Measurements from ENCODE around the gene ERC2.

The ERC2 gene

GRCh38 chr3:56365905-56366640 lies 102.2 kb downstream of the ERC2 start:
- DNase-seq = no peak

- DNase-seq = no peak
Measured at GRCh38 chr3:56364665-56365064, 103.6 kb downstream of the ERC2 start.

GRCh38 chr3:56363720-56364119 lies 104.5 kb downstream of the ERC2 start:
- DNase-seq = no peak

DNA sequence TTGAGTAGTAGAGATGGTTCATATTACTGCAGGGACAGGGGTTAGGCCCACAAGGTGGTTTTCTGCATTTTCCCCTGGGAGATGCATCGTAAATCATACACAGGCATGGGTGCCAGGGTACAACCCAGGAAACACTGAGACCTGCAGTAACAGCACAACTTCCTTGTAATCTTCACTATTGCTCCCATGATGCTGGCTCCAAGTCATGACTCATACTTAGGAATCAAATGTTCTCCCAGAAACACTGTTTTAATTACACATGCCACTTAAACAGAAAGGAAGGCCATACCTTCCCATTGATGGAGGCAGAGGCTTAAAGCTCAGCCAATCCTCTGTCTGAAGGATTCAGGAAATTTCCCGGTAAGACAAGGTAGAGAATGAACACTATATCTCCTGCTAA lies 106.5 kb downstream of the ERC2 start:
- DNase-seq = no peak

DNA sequence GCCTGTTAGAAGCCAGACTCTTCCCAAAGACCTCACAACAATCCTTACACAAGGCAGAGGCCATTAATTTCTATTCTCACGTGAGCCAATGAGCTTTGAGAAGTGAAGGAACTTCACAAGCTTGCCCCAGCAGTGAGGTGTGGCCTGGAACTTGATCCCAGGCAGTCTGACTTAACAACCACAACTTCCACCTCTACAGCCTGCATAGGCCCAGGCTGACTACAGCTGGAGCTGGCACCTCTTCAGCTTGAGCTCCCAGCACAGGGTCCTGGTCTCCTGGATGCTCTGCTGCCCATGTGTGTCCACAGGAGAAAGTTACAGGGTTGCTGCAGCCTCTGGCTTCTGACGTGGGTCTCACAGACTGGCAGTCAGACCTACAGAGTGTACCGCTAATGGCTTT lies 111.0 kb downstream of the ERC2 start:
- no peak for DNase-seq

DNA sequence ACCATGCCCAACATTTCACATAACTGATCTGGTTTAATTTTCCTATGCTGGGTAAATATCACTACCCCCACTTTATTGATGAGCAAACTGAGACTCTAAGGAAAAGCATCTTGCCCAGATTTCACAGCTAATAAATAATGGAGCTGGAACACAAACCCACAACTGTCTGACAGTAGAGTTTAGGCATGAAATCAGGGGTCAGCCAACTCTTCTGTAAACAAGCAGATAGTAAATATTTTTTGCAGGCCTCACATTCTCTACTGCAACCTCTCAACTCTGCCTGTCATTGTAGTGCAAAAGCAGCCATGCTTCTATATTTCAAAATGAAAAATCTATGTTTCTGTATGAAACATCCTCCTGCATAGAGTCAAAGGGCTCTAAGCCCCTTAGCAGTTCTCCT lies 111.5 kb downstream of the ERC2 start:
- DNase-seq = no peak

DNA sequence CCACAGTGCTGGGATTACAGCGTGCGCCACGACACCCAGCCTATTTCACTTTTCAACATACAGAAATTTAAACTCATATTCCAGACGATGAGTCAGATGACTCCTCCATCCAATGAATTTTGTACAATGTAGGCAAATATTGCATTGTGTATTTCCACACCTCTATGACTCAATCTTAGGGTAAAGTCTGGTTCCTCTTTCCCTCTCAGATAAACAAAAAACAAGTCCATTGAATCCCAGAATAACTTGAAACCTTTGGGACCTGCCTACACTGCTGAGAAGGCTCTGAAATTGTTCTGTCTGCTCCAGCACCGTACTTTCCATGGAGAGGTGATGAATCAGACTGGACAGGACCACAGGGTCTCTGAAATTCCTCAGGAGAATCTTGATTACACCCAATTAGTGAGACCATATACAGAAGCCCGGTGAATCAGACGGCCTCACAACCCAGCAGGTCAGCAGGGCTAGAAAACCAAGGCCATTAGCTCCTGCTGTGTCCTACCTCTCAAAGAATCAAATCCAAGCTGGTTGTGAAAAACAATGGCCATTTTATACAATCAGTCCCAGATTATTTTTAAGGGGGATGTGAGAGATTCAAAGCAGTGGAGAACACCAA lies 112.6 kb downstream of the ERC2 start:
- no peak for DNase-seq

- no peak for DNase-seq
Measured at GRCh38 chr3:56351537-56351936, 116.7 kb downstream of the ERC2 start.

DNA sequence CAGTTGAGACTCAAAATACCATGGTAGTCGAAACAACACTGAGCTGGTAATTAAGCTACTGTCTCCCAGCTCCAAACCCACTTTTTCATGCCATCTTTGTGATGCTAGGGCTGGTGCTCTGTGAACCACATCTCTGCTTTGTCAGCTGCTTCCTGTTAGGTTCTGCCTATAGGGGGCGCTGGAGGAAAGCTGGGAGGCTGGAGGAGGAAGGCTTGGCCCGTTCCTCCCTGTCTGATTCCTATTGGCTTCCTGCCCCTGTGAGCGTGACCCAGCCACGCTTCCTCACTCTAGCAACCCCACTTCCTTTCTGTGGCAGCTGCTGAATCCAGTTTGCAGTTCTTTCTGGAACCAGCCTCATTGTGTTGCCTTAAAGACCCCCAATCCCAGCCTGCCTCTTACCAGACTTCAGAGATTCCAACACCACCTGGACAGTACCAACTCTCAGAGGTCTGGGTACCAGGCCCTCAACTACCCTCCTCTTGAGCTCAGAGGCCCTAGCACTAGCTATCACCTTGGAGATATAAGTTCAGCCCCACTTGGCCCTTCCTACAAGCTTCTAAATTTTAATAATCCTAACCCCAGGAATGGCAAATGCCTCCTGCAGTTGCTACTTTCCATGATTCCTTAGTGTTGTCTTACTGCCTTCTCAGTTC lies 120.9 kb downstream of the ERC2 start:
- DNase-seq = peak; percentile 3

- no peak for DNase-seq
Measured at GRCh38 chr3:56342475-56342874, 125.8 kb downstream of the ERC2 start.

DNA sequence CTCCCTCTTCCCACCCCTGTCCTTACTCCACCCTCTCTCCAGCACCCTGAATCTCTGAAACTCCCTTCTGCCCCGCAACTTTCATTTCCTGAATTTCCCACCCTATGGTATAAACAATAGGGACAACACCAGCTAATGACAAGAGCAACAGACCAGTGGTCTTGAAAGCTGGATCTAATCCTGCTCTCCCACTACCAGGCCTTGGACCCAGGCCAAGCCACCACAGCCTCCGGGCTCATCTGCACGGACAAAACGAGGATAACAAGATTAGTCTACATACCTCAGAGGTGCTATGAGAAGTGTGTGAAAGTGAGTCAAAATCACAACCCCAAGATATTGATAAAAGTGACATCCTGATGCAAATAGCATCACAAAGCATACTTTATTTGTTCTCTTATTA lies 128.6 kb downstream of the ERC2 start:
- DNase-seq = no peak

DNA sequence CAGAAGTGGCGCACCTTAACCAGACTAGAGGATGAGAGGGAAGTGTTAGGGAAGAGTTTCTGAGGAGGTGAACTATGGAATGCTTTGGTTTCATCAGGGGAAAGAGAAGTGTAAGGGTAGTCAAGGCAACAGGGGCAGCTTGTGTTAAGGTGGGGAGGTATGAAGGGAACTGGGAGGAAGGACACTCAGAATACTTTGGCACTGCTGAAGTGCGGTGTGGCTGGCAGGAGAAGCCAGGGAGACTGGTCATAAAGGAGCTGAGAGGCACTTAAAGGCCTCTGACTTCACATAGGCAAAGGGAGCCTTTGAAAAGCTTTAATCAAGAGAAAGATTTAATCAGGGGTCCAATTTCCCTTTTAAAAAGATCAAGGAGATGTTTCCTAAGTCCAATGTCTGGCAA lies 129.0 kb downstream of the ERC2 start:
- no peak for DNase-seq

GRCh38 chr3:56336023-56336422 lies 132.2 kb downstream of the ERC2 start:
- DNase-seq = no peak

DNA sequence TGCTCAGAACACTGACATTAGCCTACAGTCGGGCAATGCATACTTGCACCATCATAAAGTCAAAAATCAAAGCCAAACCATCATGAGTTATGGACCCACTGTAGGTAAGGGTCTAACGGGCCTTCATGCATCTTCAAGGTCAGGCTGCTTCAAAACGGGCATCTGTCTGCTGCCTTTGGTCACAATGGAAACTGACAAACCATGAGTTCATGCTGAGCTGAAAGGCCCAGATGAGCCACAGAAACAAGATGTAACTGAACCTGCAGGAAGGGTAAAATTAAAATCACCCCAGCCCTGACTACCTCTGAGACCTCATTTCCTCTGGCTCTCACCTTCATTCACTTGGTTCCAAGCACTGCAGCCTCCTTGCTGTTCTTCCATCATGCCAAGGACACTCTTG lies 143.8 kb downstream of the ERC2 start:
- DNase-seq = no peak

- DNase-seq = no peak
Measured at GRCh38 chr3:56323986-56324420, 144.3 kb downstream of the ERC2 start.

GRCh38 chr3:56322862-56323261 lies 145.4 kb downstream of the ERC2 start:
- DNase-seq = no peak

GRCh38 chr3:56321892-56322291 lies 146.4 kb downstream of the ERC2 start:
- no peak for DNase-seq

DNA sequence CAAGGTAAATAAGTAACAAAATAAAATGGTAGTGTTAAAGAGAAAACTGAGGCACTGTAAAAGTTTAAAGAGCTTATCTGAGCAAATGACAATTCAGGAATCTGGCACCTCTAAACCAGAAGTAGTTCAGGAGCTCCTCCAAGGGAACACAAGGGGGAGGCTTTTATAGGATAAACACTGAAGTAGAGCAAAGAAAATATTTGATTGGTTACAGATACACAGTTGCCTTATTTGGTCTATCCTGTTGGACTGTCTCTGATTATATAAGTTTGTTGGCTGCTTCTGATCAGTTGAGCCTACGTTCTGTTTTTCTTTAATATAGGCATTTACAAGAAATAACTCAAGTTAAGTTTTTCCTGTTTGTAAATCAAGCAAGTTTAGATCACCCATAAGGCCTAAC lies 146.9 kb downstream of the ERC2 start:
- DNase-seq = no peak

- no peak for DNase-seq
Measured at GRCh38 chr3:56320883-56321282, 147.4 kb downstream of the ERC2 start.

DNA sequence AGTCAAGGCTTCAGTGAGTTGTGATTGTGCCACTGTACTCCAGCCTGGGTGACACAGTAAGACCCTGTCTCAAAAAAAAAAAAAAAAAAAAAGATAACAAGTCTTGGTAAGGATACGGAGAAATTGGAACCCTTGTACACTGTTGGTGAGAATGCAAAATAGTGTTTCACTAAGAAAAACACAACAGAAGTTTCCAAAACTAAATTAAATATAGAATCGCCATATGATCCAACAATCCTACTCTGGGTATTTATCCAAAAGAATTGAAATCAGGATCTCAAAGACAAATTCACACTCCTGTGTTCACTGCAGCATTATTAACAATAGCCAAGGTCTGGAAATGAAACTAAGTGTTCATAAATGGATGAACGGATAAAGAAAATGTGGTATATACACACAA lies 149.4 kb downstream of the ERC2 start:
- no peak for DNase-seq

GRCh38 chr3:56316944-56317343 lies 151.3 kb downstream of the ERC2 start:
- no peak for DNase-seq

GRCh38 chr3:56314842-56315241 lies 153.4 kb downstream of the ERC2 start:
- no peak for DNase-seq

DNA sequence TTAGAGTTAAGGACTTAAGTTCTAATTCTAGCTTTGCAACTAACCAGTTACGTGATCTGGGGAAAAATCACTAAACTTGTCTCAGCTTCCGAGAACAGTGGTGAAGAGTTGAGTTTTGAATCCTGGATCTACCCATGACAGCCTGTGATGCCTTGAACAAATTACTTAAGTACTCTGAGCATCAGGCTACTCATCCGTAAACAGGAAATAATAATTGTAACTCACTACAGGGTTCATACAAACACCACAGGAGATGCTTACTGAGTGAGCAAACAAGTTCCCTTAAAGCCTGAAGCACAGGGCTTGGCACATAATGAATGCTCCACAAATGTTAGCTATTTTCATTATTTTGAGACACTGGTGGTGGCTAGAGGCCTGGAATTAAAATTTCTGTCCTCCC lies 158.8 kb downstream of the ERC2 start:
- DNase-seq = no peak

DNA sequence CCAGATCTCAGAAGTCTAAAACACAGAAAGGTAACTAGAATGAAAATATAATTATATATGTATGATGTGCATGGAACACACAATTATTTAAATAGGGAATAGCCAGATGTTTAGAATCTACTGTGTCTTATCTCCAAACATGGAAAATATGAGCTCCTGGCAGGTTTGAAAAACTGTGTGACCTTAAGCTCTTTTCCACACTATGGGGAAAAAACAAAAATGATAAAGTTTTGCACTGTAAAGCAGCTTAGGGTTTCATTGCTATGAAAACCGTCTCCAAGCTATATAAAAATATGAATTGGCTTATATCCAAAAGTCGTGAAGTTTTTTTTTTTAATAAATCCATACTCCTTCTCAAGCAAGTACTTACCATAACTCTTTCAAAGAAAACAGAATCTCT lies 159.8 kb downstream of the ERC2 start:
- DNase-seq = no peak

All from NCI-H1048 (cell line).